ENCODE results near the gene PTPN14.

The PTPN14 gene

GRCh38 chr1:214567481-214567980 lies 16.1 kb upstream of the PTPN14 start:
- no peak for DNase-seq

GRCh38 chr1:214566158-214567104 lies 15.0 kb upstream of the PTPN14 start:
- DNase-seq = peak; percentile 90

GRCh38 chr1:214565310-214565709 lies 13.9 kb upstream of the PTPN14 start:
- no peak for DNase-seq

- DNase-seq = peak; percentile 56
Observed at GRCh38 chr1:214563881-214564280, 12.5 kb upstream of the PTPN14 start.

- DNase-seq = peak; percentile 83
Observed at GRCh38 chr1:214557952-214558735, 6.7 kb upstream of the PTPN14 start.

GRCh38 chr1:214553142-214553710 lies 1.8 kb upstream of the PTPN14 start:
- no peak for DNase-seq

GRCh38 chr1:214552174-214552608 lies 789 bp upstream of the PTPN14 start:
- DNase-seq = peak; percentile 82

GRCh38 chr1:214550857-214551435 lies 456 bp downstream of the PTPN14 start:
- DNase-seq = no peak

GRCh38 chr1:214550013-214550856 lies 1.2 kb downstream of the PTPN14 start:
- peak; percentile 53 for DNase-seq

GRCh38 chr1:214549604-214550003 lies 1.8 kb downstream of the PTPN14 start:
- no peak for DNase-seq

GRCh38 chr1:214548988-214549387 lies 2.4 kb downstream of the PTPN14 start:
- DNase-seq = peak; percentile 34

GRCh38 chr1:214548271-214548670 lies 3.1 kb downstream of the PTPN14 start:
- no peak for DNase-seq

GRCh38 chr1:214547747-214548146 lies 3.7 kb downstream of the PTPN14 start:
- DNase-seq = no peak

GRCh38 chr1:214546886-214547641 lies 4.3 kb downstream of the PTPN14 start:
- no peak for DNase-seq

- DNase-seq = no peak
Observed at GRCh38 chr1:214546084-214546483, 5.3 kb downstream of the PTPN14 start.

GRCh38 chr1:214545293-214545692 lies 6.1 kb downstream of the PTPN14 start:
- DNase-seq = no peak

GRCh38 chr1:214544791-214545190 lies 6.6 kb downstream of the PTPN14 start:
- DNase-seq = no peak

- no peak for DNase-seq
Observed at GRCh38 chr1:214542275-214543199, 8.9 kb downstream of the PTPN14 start.

- DNase-seq = no peak
Observed at GRCh38 chr1:214541693-214542092, 9.7 kb downstream of the PTPN14 start.

GRCh38 chr1:214541206-214541605 lies 10.2 kb downstream of the PTPN14 start:
- no peak for DNase-seq
